ENCODE measurements around the gene SORT1. TPM values are rescaled to one million over a fixed set of nuclear protein-coding genes. Genes with fewer than 3 reads are reported as not detected.
"Not testable (repeated sequence)": the region's sequence is repeated elsewhere in the genome, so short reads cannot be mapped to it uniquely, and the experiment has no call there.

The SORT1 gene
- total RNA-seq, 1 donor from 2014 or later = 48.2 TPM

DNA sequence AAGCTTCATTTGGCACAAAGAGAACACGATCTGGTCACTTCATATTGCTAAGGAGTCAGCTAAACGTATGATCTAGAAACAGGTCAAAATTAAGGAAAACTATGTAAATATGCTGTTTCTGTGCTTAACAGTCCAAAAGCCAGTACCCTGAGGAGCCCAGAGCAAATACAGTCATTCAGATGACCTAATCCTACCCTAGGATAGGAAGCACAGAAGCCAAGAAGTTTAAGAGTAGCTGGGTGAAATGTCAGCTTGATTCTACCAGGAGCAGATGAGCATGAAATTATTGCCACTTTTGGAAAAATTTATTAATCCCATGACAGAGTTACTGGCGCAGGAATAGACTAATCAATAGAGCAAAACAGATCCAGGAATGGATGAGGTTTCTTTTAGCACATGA, 18.3 kb downstream of the SORT1 start:
- DNase-seq = no peak

- no peak for DNase-seq
Measured at GRCh38 chr1:109377698-109378097, 20.0 kb downstream of the SORT1 start.

DNA sequence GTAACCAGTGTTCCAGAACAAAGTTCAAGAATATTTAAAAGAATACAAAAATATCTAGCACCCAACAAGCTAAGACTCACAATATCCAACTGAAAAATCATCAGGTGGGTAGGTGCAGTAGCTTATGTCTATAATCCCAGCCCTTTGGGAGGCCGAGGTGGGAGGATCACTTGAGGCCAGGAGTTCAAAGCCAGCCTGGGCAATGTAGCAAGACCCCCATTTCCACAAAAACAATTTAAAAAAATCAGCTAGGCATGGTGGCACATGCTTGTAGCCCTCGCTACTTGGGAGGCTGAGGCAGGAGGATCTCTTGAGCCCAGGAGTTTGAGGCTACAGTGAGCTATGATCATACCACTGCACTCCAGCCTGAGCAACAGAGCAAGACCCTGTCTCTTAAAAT, 24.0 kb downstream of the SORT1 start:
- DNase-seq = not testable (repeated sequence)

GRCh38 chr1:109373126-109373525, 24.6 kb downstream of the SORT1 start:
- DNase-seq = no peak

GRCh38 chr1:109372281-109372680, 25.4 kb downstream of the SORT1 start:
- no peak for DNase-seq

DNA sequence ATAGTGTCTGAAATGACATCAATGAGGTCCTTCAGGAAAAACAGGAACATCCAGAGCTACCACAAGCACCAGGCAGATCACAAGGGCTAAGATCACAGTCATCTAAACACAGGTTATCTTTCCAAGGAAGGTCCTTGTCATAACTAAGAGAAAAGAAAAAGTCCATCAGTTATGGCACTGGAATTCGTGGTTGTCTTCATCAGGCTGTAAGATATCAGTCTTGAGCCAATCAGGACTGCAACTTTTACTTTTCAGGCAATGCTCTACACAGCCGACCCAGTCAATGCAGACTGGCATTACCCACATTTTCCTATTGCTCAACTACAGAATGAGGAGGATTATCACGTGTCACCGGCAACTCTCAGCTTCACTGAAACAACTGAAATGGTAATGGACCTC, 26.4 kb downstream of the SORT1 start:
- DNase-seq = no peak

GRCh38 chr1:109370712-109371340, 26.9 kb downstream of the SORT1 start:
- no peak for DNase-seq

DNA sequence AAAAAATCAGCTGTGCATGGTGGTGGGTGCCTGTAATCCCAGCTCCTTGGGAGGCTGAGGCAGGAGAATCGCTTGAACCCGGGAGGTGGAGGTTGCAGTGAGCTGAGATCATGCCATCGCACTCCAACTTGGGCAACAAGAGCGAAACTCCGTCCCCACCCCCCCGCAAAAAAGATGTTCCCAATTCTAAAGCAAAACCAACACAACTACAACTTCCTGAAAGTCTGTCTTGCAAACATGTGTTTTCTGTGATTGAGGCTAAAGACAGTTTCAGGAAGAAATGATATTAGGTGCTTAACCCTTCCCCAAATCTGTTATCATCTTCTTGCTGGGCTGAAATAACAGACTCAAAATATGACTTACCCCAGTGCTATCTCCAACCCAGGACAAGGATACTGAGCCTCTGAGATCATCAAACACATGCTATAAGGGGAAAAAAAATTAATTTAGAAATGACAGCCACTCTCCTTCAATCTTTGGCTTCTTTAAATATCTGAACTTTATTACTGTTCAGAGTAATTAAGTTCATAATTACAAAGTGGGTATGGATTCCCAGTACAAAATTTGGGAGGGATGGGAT, 28.5 kb downstream of the SORT1 start:
- DNase-seq = no peak

DNA sequence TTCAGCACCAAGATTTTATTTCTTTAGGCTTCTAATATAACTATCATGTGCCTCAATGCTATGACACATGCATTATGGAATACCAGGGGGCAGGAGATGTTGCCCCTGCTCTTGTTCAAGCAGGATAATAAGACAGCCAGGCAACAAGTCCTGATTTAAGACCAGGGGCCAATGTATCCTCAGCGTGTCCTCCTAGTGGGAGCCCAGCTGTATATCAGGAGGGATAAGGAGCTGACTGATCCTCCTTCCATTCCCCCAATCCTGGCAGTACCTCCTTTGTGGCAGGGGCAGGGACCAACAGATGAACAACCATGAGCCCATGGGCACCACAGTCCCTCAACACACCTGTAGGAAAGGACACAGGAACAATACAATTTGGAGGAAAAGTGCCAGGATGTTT, 29.3 kb downstream of the SORT1 start:
- no peak for DNase-seq

DNA sequence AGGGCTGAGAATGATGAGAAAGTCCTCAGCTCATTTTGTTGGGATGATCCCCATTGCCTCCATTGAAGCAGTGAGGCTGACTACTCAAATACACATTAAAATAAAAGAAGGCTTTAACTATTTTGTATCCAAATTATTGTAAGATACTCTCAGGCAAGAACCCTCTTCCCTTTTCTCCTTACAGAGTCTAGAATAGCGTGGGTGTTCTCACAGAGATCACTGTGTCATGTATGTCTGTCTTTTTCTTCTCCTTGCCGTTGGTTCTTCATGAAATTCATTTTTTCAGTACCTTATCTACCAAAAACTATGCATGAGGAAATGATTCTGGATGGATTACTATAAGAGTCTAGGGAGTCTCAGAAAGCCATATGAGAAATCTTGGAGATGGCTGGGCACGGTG, 30.1 kb downstream of the SORT1 start:
- DNase-seq = no peak

- DNase-seq = no peak
Measured at GRCh38 chr1:109365642-109366204, 32.0 kb downstream of the SORT1 start.

DNA sequence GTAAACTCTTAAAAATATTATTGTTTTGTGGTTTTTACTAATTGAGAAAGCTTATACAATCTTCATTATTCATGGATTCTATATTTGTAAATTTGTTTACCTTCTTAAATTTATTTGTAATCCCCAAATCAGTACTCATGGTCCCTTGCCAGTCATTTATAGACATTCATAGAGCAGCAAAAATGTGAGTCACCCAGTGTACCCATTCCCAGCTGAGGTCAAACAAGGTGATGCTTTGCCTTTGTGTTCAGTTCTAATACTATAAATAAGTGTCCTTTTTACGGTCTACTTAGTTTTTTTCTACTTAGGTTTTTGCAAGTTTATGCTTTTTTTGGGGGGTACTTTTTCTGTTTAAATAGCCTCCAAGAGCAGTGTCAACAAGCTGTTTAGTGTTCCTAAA, 36.1 kb downstream of the SORT1 start:
- no peak for DNase-seq

- no peak for DNase-seq
Measured at GRCh38 chr1:109361069-109361468, 36.6 kb downstream of the SORT1 start.

- no peak for DNase-seq
Measured at GRCh38 chr1:109357616-109358015, 40.1 kb downstream of the SORT1 start.

- DNase-seq = no peak
Measured at GRCh38 chr1:109356915-109357314, 40.8 kb downstream of the SORT1 start.

DNA sequence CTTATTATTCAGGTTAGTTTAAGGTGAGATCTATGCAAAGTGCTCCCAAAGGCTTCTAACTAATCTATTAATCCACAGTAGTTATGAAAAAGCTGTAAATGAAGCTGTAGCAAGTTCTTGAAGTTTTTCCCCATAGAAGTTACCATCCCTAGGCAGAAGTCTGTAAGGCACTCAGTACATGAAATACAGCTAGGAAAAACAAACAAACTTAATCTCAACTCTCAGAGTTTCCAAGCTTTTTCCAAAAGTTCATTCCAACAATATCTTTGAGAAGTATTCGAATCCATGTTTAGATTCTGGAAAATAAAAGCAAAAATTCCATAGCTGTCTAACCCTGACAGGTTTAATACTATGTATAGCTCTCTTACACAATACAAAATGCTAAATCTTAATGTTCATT, 41.2 kb downstream of the SORT1 start:
- DNase-seq = no peak

DNA sequence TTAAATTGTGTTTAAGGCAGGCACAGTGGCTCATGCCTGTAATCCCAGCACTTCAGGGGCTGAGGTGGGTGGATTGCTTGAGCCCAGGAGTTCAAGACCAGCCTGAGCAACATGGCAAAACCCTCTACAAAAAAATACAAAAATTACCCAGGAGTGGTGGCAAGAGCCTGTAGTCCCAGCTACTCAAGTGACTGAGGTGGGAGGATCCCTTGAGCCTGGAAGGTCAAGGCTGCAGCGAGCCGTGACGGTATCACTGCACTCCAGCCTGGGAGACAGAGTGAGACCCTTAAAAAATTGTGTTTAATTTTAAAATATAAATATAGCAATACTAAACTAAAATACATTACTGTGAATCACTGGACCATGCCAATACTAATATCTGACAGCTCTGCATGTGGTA, 42.8 kb downstream of the SORT1 start:
- no peak for DNase-seq

GRCh38 chr1:109351457-109351856, 46.3 kb downstream of the SORT1 start:
- no peak for DNase-seq

DNA sequence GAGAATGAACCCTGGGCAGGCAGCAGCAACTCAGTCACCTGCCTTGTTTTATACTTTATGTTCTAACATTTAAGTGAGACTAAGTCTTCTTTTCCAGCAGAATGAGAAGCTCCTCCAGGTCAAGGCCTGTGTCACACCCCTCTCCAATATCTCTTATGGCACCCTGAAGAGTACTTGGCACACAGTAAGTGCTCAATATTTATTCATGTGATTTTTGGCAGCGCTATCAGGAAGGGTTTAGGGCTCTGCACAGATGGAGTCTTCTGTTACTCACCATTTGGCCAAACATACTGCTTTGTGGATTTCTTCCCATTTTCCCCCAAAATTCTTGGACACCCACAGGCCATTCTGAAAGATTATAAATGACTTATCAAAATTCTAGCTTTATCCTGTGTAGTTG, 47.1 kb downstream of the SORT1 start:
- DNase-seq = no peak

DNA sequence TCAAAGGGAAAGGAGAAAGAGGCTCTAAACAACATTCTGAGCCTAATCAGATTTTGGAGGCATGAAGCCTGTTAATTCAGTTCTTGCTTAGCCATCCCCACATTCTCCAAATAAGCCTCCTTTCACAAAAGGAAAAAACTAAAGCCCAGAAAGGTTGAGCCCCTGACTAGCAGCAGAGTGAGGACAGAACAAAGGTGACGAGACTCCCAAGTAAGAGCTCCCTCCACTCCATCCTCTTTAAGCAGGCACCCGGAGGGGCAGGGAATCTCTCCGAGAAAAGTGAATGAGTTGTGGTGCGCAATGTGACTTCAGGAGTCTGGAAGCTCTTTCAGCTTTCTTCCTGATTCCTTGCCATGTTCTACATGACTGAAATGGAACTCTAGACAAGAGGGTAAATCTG, 47.5 kb downstream of the SORT1 start:
- no peak for DNase-seq

- DNase-seq = no peak
Measured at GRCh38 chr1:109347511-109347910, 50.2 kb downstream of the SORT1 start.

- no peak for DNase-seq
Measured at GRCh38 chr1:109341944-109342930, 55.5 kb downstream of the SORT1 start.

DNA sequence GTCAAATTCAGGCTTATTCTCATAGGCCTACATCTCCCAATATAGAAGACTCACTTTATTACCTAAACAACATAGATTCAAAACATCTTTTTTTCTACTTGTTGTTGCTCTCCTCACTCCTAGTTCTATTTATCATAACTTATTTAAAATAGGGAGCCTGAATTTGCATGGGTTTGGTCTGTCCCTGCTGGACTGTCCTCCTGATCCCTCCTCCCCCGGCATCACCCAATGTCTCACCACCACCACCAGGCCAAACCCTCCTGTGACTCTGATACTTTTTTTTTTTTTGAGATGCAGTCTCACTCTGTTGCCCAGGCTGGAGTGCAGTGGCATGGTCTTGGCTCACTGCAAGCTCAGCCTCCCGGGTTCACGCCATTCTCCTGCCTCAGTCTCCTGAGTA, 59.1 kb downstream of the SORT1 start:
- DNase-seq = no peak

Measured in occipital lobe (tissue), 2 donors.